ENCODE measurements around the gene RARS1. TPM values are rescaled to one million over a fixed set of nuclear protein-coding genes. Genes with fewer than 3 reads are reported as not detected.

The RARS1 gene
- total RNA-seq (2014; rRNA removed; shearing (Covaris generic); ENCODE audit: low replicate concordance): 61.8 and 69.8 TPM in 2 replicates

DNA sequence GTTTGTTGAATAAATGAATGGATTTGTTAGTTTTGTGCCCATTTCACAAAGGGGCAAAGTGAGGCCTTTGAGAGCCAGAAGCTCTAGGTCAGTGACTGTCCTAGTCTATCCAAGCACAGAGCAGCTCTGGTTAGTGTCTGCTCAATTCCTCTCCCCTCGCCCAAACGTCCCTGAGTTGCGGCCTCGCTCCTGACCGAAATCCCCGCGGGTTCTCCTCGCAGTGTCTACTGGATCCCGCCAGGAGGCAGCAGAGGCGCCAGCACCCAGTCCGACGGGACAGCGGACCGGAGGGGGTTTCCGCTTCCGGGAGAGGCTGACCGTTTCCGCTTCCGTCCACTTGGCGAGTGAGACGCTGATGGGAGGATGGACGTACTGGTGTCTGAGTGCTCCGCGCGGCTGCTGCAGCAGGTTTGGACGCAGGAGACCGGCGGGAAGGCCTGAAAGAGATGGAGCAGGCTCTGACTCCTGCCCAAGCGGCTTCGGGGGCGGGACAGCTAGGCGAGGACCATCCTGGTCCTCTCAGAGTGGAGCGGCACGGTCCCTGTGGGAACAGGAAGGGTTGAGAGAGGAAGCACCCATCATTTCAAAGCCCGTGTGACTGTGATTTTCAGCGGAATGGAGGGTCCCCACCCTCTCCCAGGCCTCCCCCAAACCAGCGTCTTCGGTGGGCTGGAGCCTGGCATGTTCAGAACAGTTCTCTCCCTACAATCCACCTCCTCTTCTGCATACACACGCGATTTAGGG is at the start of gene RARS1:
RARS1 (plus strand) TSS at position 336 of the 744 bp plus-strand sequence; CDS start at position 364, 28 bp downstream.
- Histone ChIP-seq H3K9me3 (ENCODE audit: low read length) (no peaks in the 10 kb centered on the region), H3K4me1 (ENCODE audit: low read length) (peaks cover 23% of the 10 kb centered on the region), H3K27ac (ENCODE audit: low read length) (peak within 1 kb of the TSS; percentile 43; the same call in 1 of the 2 replicates), H4K20me1 (ENCODE audit: insufficient read depth, low read depth, low read length) (no peaks in the 10 kb centered on the region; the same call in 1 of the 2 replicates), H3K27me3 (ENCODE audit: low read length) (no peaks in the 10 kb centered on the region), H3K4me2 (ENCODE audit: low read depth, low read length, poor library complexity, severe bottlenecking) (peak within 1 kb of the TSS; percentile 85), H3K9me2 (replicated peaks; ENCODE audit: insufficient read depth, low read length) (no peaks in the 10 kb centered on the region), H3K9ac (ENCODE audit: low read length) (peak within 1 kb of the TSS; percentile 86), H3K36me3 (ENCODE audit: insufficient read depth, low read length) (peaks cover 17% of the 10 kb centered on the region; the same call in 1 of the 2 replicates), H3K79me2 (ENCODE audit: low read length) (peaks cover 37% of the 10 kb centered on the region), H2AFZ (ENCODE audit: low read length) (peak within 1 kb of the TSS; percentile 84), H3K4me3 (ENCODE audit: low read length) (peak within 1 kb of the TSS; percentile 87)
- peak; percentile 96 for DNase-seq

DNA sequence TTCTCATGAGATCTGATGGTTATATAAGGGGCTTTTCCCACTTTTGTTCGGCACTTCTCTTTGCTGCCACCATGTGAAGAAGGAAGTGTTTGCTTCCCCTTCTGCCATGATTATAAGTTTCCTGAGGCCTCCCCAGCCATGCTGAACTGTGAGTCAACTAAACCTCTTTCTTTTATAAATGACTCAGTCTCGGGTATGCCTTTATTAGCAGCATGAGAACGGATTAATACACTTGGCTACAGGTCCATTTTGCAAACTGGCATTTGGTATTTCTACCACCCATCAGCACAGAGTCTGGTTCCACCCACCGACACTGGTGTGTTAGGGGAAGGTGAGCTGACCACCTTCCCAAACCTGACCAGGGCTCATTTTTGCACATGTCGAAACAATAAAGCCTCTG is 47.9 kb upstream of the RARS1 start:
- Histone ChIP-seq H3K4me1 (ENCODE audit: low read length) (no peaks in the 10 kb centered on the region), H3K27me3 (ENCODE audit: low read length) (no peaks in the 10 kb centered on the region), H4K20me1 (ENCODE audit: insufficient read depth, low read depth, low read length) (no peaks in the 10 kb centered on the region), H3K9me3 (ENCODE audit: low read length) (no peaks in the 10 kb centered on the region), H3K9me2 (replicated peaks; ENCODE audit: insufficient read depth, low read length) (no peaks in the 10 kb centered on the region), H3K27ac (ENCODE audit: low read length) (no peak overlapping the region), H3K79me2 (ENCODE audit: low read length) (no peaks in the 10 kb centered on the region), H2AFZ (ENCODE audit: low read length) (no peak overlapping the region), H3K36me3 (ENCODE audit: insufficient read depth, low read length) (no peaks in the 10 kb centered on the region), H3K9ac (ENCODE audit: low read length) (no peak overlapping the region), H3K4me3 (ENCODE audit: low read length) (no peak overlapping the region), H3K4me2 (ENCODE audit: low read depth, low read length, poor library complexity, severe bottlenecking) (no peak overlapping the region)
- no peak for DNase-seq

DNA sequence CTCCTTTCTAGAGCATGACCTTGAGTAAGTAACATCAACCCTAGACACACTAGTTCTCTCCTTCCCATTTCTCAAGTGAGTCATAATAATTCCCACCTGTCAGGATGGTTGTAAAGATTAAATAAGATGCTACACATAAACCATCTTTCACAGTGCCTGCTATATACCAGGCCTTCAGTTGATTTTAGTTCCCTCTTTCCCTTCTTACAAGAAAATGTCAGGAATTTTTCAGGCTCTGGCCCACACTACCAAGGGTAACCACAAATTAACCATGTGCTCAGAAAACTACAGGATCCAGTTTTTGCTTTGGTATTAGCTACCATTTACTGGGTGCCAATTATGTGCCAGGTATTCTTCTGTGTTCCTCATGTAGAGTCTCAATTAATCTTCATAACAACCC is 42.7 kb upstream of the RARS1 start:
- H3K27ac ChIP-seq (ENCODE audit: low read length): no peak overlapping the region
- no peak for DNase-seq
- no peaks in the 10 kb centered on the region for H4K20me1 ChIP-seq (ENCODE audit: insufficient read depth, low read depth, low read length)
- H2AFZ ChIP-seq (ENCODE audit: low read length): no peak overlapping the region
- H3K27me3 ChIP-seq (ENCODE audit: low read length): no peaks in the 10 kb centered on the region
- H3K79me2 ChIP-seq (ENCODE audit: low read length): no peaks in the 10 kb centered on the region
- no peaks in the 10 kb centered on the region for H3K9me2 ChIP-seq (replicated peaks; ENCODE audit: insufficient read depth, low read length)
- H3K9ac ChIP-seq (ENCODE audit: low read length): no peak overlapping the region
- H3K4me2 ChIP-seq (ENCODE audit: low read depth, low read length, poor library complexity, severe bottlenecking): no peak overlapping the region
- H3K9me3 ChIP-seq (ENCODE audit: low read length): no peaks in the 10 kb centered on the region
- H3K36me3 ChIP-seq (ENCODE audit: insufficient read depth, low read length): no peaks in the 10 kb centered on the region
- H3K4me3 ChIP-seq (ENCODE audit: low read length): no peak overlapping the region
- no peaks in the 10 kb centered on the region for H3K4me1 ChIP-seq (ENCODE audit: low read length)

DNA sequence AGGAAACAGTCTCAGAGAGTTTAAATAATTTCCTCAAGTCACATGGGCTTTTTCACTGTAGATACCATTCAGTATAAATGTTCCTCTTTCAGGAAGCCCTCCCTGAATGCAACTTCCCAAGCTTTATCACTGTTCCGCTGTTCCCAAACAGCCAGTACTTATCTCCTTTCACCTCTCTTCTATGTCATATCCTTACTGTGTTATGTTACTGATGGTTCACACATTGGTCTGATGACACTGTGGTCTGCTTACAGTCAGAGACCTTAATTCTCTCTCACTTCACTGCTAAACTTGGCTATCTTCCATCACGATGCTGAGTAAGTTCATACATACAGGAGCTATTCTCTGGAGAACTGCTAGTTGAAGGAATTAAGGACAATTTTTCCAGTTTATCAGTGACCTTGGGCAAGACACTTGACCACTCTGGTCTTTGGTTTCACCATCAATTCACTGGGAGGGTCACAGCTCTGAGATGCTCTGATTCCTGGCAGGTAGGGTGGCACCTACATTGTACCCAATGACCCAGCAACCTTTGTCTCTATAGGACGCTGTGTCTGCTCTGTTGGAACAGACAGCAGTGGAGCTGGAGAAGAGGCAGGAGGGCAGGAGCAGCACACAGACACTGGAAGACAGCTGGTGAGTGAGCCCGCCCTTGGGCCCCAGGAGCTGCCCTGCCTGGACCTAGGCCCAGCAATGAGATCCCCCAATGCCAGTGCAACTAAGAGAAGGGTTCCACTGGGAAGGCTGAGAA is 42.1 kb upstream of the RARS1 start:
- Histone ChIP-seq H3K9ac (ENCODE audit: low read length) (no peak overlapping the region), H3K4me2 (ENCODE audit: low read depth, low read length, poor library complexity, severe bottlenecking) (no peak overlapping the region), H3K9me3 (ENCODE audit: low read length) (no peaks in the 10 kb centered on the region), H3K27me3 (ENCODE audit: low read length) (no peaks in the 10 kb centered on the region), H3K79me2 (ENCODE audit: low read length) (no peaks in the 10 kb centered on the region), H3K4me3 (ENCODE audit: low read length) (no peak overlapping the region), H2AFZ (ENCODE audit: low read length) (no peak overlapping the region), H4K20me1 (ENCODE audit: insufficient read depth, low read depth, low read length) (no peaks in the 10 kb centered on the region), H3K36me3 (ENCODE audit: insufficient read depth, low read length) (no peaks in the 10 kb centered on the region), H3K9me2 (replicated peaks; ENCODE audit: insufficient read depth, low read length) (no peaks in the 10 kb centered on the region), H3K27ac (ENCODE audit: low read length) (no peak overlapping the region), H3K4me1 (ENCODE audit: low read length) (no peaks in the 10 kb centered on the region)
- DNase-seq: no peak

DNA sequence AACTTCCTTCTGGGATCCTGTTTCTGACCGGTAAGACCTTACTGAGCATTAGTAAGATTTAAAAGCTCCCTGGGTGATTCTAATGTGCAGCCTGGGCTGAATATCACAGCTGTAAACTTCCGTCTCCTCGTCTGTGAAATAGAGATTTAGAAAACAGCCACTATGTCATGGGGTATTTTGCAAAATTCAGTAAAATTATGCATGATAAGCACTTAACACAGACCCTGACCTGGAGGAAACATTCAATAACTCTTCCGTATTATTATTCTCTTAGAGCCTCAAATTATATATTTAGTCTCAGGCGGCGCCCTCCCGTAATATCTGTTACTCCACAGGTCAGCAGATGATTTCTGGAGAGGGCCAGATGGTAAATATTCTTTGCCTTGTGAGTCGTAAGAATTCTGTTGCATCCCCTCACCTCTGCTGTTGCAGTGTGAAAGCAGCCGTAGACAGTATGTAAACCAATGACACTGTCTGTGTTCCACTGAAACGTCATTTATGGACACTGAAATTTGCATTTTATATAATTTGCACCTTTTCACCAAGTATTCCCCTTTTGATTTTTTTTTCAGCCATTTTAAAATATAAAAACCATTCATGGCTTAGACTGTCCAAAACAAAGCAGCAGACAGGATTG is 39.2 kb upstream of the RARS1 start:
- Histone ChIP-seq H3K4me1 (ENCODE audit: low read length) (no peaks in the 10 kb centered on the region), H3K9me2 (replicated peaks; ENCODE audit: insufficient read depth, low read length) (no peaks in the 10 kb centered on the region), H3K27me3 (ENCODE audit: low read length) (no peaks in the 10 kb centered on the region), H3K79me2 (ENCODE audit: low read length) (no peaks in the 10 kb centered on the region), H3K36me3 (ENCODE audit: insufficient read depth, low read length) (no peaks in the 10 kb centered on the region), H3K9ac (ENCODE audit: low read length) (no peak overlapping the region), H4K20me1 (ENCODE audit: insufficient read depth, low read depth, low read length) (no peaks in the 10 kb centered on the region), H3K27ac (ENCODE audit: low read length) (no peak overlapping the region), H2AFZ (ENCODE audit: low read length) (no peak overlapping the region), H3K4me2 (ENCODE audit: low read depth, low read length, poor library complexity, severe bottlenecking) (no peak overlapping the region), H3K9me3 (ENCODE audit: low read length) (no peaks in the 10 kb centered on the region), H3K4me3 (ENCODE audit: low read length) (no peak overlapping the region)
- no peak for DNase-seq

DNA sequence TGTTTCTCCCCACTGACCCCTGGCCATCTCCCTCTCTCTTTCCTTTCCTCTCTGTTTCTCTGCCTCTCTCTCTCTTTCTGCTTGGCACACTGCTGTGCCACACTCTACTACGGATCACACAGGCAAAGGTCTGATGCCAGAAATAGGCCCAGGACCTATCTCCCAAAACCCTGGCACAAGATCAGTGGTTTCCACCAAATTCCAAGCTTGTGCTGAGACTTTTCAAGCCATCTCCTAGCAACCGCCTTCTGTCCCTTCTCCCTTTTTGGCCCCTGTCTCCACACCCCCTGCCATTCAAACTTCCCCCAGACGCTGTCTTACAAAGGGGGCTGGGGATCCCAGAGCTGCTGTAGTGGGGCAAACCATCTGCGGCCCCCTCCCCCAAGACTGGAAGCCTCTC is 38.5 kb upstream of the RARS1 start:
- H3K27me3 ChIP-seq (ENCODE audit: low read length): no peaks in the 10 kb centered on the region
- H3K9ac ChIP-seq (ENCODE audit: low read length): no peak overlapping the region
- no peaks in the 10 kb centered on the region for H4K20me1 ChIP-seq (ENCODE audit: insufficient read depth, low read depth, low read length)
- no peaks in the 10 kb centered on the region for H3K9me2 ChIP-seq (replicated peaks; ENCODE audit: insufficient read depth, low read length)
- H3K4me1 ChIP-seq (ENCODE audit: low read length): no peaks in the 10 kb centered on the region
- no peaks in the 10 kb centered on the region for H3K79me2 ChIP-seq (ENCODE audit: low read length)
- H3K9me3 ChIP-seq (ENCODE audit: low read length): no peaks in the 10 kb centered on the region
- H3K36me3 ChIP-seq (ENCODE audit: insufficient read depth, low read length): no peaks in the 10 kb centered on the region
- no peak for DNase-seq
- H3K4me3 ChIP-seq (ENCODE audit: low read length): no peak overlapping the region
- H2AFZ ChIP-seq (ENCODE audit: low read length): no peak overlapping the region
- no peak overlapping the region for H3K27ac ChIP-seq (ENCODE audit: low read length)
- no peak overlapping the region for H3K4me2 ChIP-seq (ENCODE audit: low read depth, low read length, poor library complexity, severe bottlenecking)

DNA sequence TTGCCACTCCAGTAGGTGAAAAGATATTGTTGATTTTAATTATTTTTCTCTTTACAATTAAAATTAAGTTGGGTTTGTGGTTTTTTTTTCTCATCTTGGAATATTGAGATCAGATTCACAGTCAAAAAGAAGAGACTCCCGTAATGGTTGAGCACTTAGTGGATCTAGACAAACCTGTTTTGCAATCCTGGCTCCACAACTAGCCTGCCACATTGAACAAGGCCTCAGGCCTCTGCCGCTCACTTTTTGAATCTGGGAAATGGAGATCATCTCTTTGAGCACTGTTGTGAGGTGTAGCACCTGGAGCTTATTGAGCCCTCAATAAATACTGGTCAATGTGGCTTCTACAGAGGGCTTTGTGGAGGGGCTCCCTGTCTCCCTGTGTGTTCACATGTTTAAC is 37.1 kb upstream of the RARS1 start:
- H3K27ac ChIP-seq (ENCODE audit: low read length): no peak overlapping the region

DNA sequence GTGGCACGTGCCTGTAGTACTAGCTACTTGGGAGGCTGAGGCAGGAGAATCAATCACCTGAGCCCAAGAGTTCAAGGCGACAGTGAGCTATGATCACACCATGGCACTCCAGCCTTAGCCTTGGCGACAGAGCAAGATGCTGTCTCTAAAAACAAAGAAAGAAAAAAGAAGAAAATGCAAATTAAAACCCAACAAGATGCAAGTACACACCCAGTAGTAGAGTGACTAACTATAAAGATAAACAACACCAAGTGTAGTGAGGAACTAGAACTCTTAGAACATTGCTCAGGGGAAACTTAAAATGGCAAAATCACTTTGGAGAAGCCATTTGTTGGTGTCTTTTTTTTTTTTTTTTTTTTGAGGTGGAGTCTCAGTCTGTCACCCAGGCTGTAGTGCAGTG is 34.7 kb upstream of the RARS1 start:
- no peaks in the 10 kb centered on the region for H3K36me3 ChIP-seq (ENCODE audit: insufficient read depth, low read length)
- no peaks in the 10 kb centered on the region for H3K79me2 ChIP-seq (ENCODE audit: low read length)
- no peaks in the 10 kb centered on the region for H4K20me1 ChIP-seq (ENCODE audit: insufficient read depth, low read depth, low read length)
- H3K9ac ChIP-seq (ENCODE audit: low read length): no peak overlapping the region
- H2AFZ ChIP-seq (ENCODE audit: low read length): no peak overlapping the region
- H3K27ac ChIP-seq (ENCODE audit: low read length): no peak overlapping the region
- no peak overlapping the region for H3K4me3 ChIP-seq (ENCODE audit: low read length)
- no peaks in the 10 kb centered on the region for H3K9me3 ChIP-seq (ENCODE audit: low read length)
- no peaks in the 10 kb centered on the region for H3K9me2 ChIP-seq (replicated peaks; ENCODE audit: insufficient read depth, low read length)
- no peaks in the 10 kb centered on the region for H3K4me1 ChIP-seq (ENCODE audit: low read length)
- no peak for DNase-seq
- no peak overlapping the region for H3K4me2 ChIP-seq (ENCODE audit: low read depth, low read length, poor library complexity, severe bottlenecking)
- no peaks in the 10 kb centered on the region for H3K27me3 ChIP-seq (ENCODE audit: low read length)

More for the DNA sequence above, 37.1 kb upstream of the RARS1 start:
- no peak overlapping the region for H3K4me3 ChIP-seq (ENCODE audit: low read length)
- H3K4me1 ChIP-seq (ENCODE audit: low read length): no peaks in the 10 kb centered on the region
- H3K9ac ChIP-seq (ENCODE audit: low read length): no peak overlapping the region
- no peaks in the 10 kb centered on the region for H3K27me3 ChIP-seq (ENCODE audit: low read length)
- H3K36me3 ChIP-seq (ENCODE audit: insufficient read depth, low read length): no peaks in the 10 kb centered on the region
- no peak overlapping the region for H2AFZ ChIP-seq (ENCODE audit: low read length)
- no peaks in the 10 kb centered on the region for H4K20me1 ChIP-seq (ENCODE audit: insufficient read depth, low read depth, low read length)
- no peaks in the 10 kb centered on the region for H3K9me2 ChIP-seq (replicated peaks; ENCODE audit: insufficient read depth, low read length)
- H3K9me3 ChIP-seq (ENCODE audit: low read length): no peaks in the 10 kb centered on the region
- H3K4me2 ChIP-seq (ENCODE audit: low read depth, low read length, poor library complexity, severe bottlenecking): no peak overlapping the region
- H3K79me2 ChIP-seq (ENCODE audit: low read length): no peaks in the 10 kb centered on the region
- DNase-seq: no peak
